K562 (cell line): ENCODE data around the gene SERPINB12. TPM values are rescaled to one million over a fixed set of nuclear protein-coding genes. Genes with fewer than 3 reads are reported as not detected.

Source experiments
- ATAC-seq: fragments of 200-7000 bp; cut with Tn5 transposase; 3 replicates; pipeline ENCODE4 v1.9.1; 2020; ENCODE audit warnings: moderate library complexity
- BruUV-seq: library from RNA; stranded (reverse); fragments of 400-500 nt; replicated peaks from 2 replicates; lab custom pipeline; 2021; lab: Mats Ljungman, UMichigan
- CTCF ChIA-PET: fragments of 300-600 bp; formaldehyde crosslinking; extraction: SDS; loops from one replicate; lab custom pipeline; 2021; ENCODE audit warnings: low intra/inter-chr PET ratio; lab: Yijun Ruan, JAX
- POLR2A ChIA-PET: fragments of 300-600, 350-650 bp; sonication (Branson Sonifier 250); formaldehyde crosslinking; extraction: SDS; loops from one replicate; lab custom pipeline; 2021; ENCODE audit warnings: antibody characterized with exemption, inconsistent platforms; lab: Yijun Ruan, JAX
- DNase-seq, 4 experiments: peaks; one replicate each; pipeline versions ENCODE4 v3.0.0 to v3.0.0-alpha.2; 2011 to 2018; ENCODE audit warnings: low spot score in 3 of 4, mixed read lengths in 3 of 4; ENCODE audit errors: extremely low read depth in 1 of 4
- FAIRE-seq: peaks from 2 replicates; lab custom pipeline; 2011; peaks lifted over from hg19 to GRCh38; lab: Jason Lieb, UNC
- H2AFZ ChIP-seq: 2 replicates; pipeline ENCODE4 v1.6.0; 2011; ENCODE audit warnings: low read depth, low read length, control low read depth, inconsistent platforms
- H3K27ac ChIP-seq: fragments of 200-600 bp; 3 replicates; pipeline ENCODE4 v1.8.0; 2011; ENCODE audit warnings: low read depth, mild to moderate bottlenecking, control low read depth, inconsistent platforms, low read length, moderate library complexity, mixed read lengths; ENCODE audit errors: extremely low read depth
- H3K27me3 ChIP-seq, 2 experiments: fragments of 300-600 bp in 1 of 2; 2 replicates in 1 of 2; 3 replicates in 1 of 2; pipeline versions ENCODE4 v1.6.0 to v1.8.0; 2011; ENCODE audit warnings: inconsistent platforms in 2 of 2, low read length in 2 of 2, mild to moderate bottlenecking in 1 of 2, mixed read lengths in 1 of 2, moderate library complexity in 1 of 2; ENCODE audit not compliant: control insufficient read depth in 2 of 2, insufficient read depth in 2 of 2
- H3K36me3 ChIP-seq: fragments of 300-600 bp; 3 replicates; pipeline ENCODE4 v1.8.0; 2011; ENCODE audit warnings: mild to moderate bottlenecking, low read length, inconsistent platforms; ENCODE audit not compliant: control insufficient read depth, insufficient read depth
- H3K4me1 ChIP-seq, 2 experiments: fragments of 200-600 bp in 1 of 2; replicated peaks in 1 of 2; 2 replicates in 1 of 2; 3 replicates in 1 of 2; pipeline versions ENCODE4 v1.5.1 to v1.8.0; 2011; ENCODE audit warnings: inconsistent platforms in 2 of 2, low read length in 2 of 2, mild to moderate bottlenecking in 1 of 2, mixed read lengths in 1 of 2, moderate library complexity in 1 of 2; ENCODE audit not compliant: control insufficient read depth in 2 of 2, insufficient read depth in 2 of 2
- H3K4me2 ChIP-seq: 2 replicates; pipeline ENCODE4 v1.6.1; 2011; ENCODE audit warnings: low read length, control low read depth, inconsistent platforms, mixed read lengths; ENCODE audit not compliant: insufficient read depth
- H3K4me3 ChIP-seq: fragments of 200-600 bp; sonication (generic), shearing (Covaris generic); 2 replicates; pipeline ENCODE4 v1.5.1; 2016; ENCODE audit warnings: control low read depth, inconsistent platforms
- H3K79me2 ChIP-seq: fragments of 200-600 bp; 3 replicates; pipeline ENCODE4 v1.8.0; 2011; ENCODE audit warnings: low read length, inconsistent platforms; ENCODE audit not compliant: control insufficient read depth, insufficient read depth
- H3K9ac ChIP-seq, 2 experiments: 2 replicates each; pipeline versions ENCODE4 v1.6.0 to v1.6.1; 2011; ENCODE audit warnings: low read depth in 2 of 2, low read length in 2 of 2, control low read depth in 1 of 2, inconsistent platforms in 1 of 2, mild to moderate bottlenecking in 1 of 2, mixed read lengths in 1 of 2; ENCODE audit not compliant: insufficient read depth in 1 of 2
- H3K9me1 ChIP-seq: one replicate; pipeline ENCODE4 v1.6.0; 2011; ENCODE audit warnings: inconsistent platforms, mild to moderate bottlenecking, low read length, moderate library complexity; ENCODE audit not compliant: control insufficient read depth, insufficient read depth
- H3K9me3 ChIP-seq: replicated peaks from 2 replicates; pipeline ENCODE4 v1.5.1; 2011; ENCODE audit warnings: low read depth, low read length, inconsistent platforms; ENCODE audit not compliant: control insufficient read depth, insufficient read depth
- H4K20me1 ChIP-seq: replicated peaks from 2 replicates; pipeline ENCODE4 v1.6.1; 2011; ENCODE audit warnings: low read length, inconsistent platforms, mixed read lengths; ENCODE audit not compliant: control insufficient read depth, insufficient read depth
- FOXP1 ChIP-seq: sonication (generic); formaldehyde crosslinking; IDR thresholded peaks from 2 replicates; pipeline ENCODE4 v1.8.0; 2022; ENCODE audit warnings: mild to moderate bottlenecking, missing genetic modification reagents
- IRF9 ChIP-seq: fragments of 450-650 bp; IDR thresholded peaks from 2 replicates; pipeline ENCODE4 v1.6.1; 2016; ENCODE audit warnings: missing biosample characterization, missing genetic modification characterization
- KLF13 ChIP-seq: fragments of 450-650 bp; IDR thresholded peaks from 2 replicates; pipeline ENCODE4 v1.6.1; 2016; ENCODE audit warnings: missing genetic modification characterization, low read depth, mild to moderate bottlenecking, missing compliant biosample characterization, moderate library complexity, borderline replicate concordance
- MEF2D ChIP-seq: conservative IDR thresholded peaks from 2 replicates; pipeline ENCODE4 v1.6.1; 2016; ENCODE audit warnings: low read depth, missing genetic modification characterization, missing compliant biosample characterization
- NFE2 ChIP-seq: IDR thresholded peaks from 2 replicates; pipeline ENCODE4 v1.6.1; 2014; ENCODE audit warnings: antibody characterized with exemption, low read depth
- NFXL1 ChIP-seq: fragments of 450-650 bp; formaldehyde crosslinking; IDR thresholded peaks from 2 replicates; pipeline ENCODE4 v1.4.0; 2021; ENCODE audit warnings: mild to moderate bottlenecking
- PREB ChIP-seq: sonication (generic); formaldehyde crosslinking; IDR thresholded peaks from 2 replicates; pipeline ENCODE4 v1.8.1; 2023; ENCODE audit warnings: mild to moderate bottlenecking, missing genetic modification reagents
- TRIM24 ChIP-seq, 2 experiments: fragments of 450-650 bp; IDR thresholded peaks; 2 replicates each; pipeline ENCODE4 v1.6.1; 2016
- ZBTB2 ChIP-seq: fragments of 450-650 bp; IDR thresholded peaks from 2 replicates; pipeline ENCODE4 v1.6.1; 2016; ENCODE audit warnings: antibody characterized with exemption
- ZBTB49 ChIP-seq: sonication (generic); formaldehyde crosslinking; IDR thresholded peaks from 2 replicates; pipeline ENCODE4 v1.8.0; 2022; ENCODE audit warnings: missing genetic modification reagents, mild to moderate bottlenecking, borderline replicate concordance
- ZNF174 ChIP-seq: fragments of 250-450 bp; sonication (Bioruptor Pico); IDR thresholded peaks from 2 replicates; pipeline ENCODE4 v1.4.0; 2020; ENCODE audit warnings: mild to moderate bottlenecking
- ZNF316 ChIP-seq: fragments of 450-650 bp; IDR thresholded peaks from 2 replicates; pipeline ENCODE4 v1.6.1; 2016
- WGBS: fragments of 100-300 bp; shearing (Covaris generic); methylation state at CpG from one replicate; pipeline ENCODE4 v1.1.6; 2016; ENCODE audit warnings: low coverage, mixed read lengths; ENCODE audit not compliant: insufficient coverage; ENCODE audit errors: missing lambda C conversion rate; 5-methylcytosine and 5-hydroxymethylcytosine counted together
- in situ Hi-C: fragments of 300-500 bp; cut with MboI; formaldehyde crosslinking; loops from 4 replicates; pipeline ENCODE4 v1.15.0; 2018; ENCODE audit warnings: inconsistent platforms, mixed read lengths
- intact Hi-C: fragments of 100-400 bp; cut with micrococcal nuclease; formaldehyde crosslinking; loops from 2 replicates; pipeline ENCODE4 v1.14.2; 2022
- polyA plus RNA-seq, 8 experiments: library from polyadenylated mRNA; depleted of rRNA in 4 of 8; stranded (reverse) in 5 of 8; unstranded in 3 of 8; fragments of >200 nt; fragmentation: Nextera tagmentation in 2 of 8; fragmentation: Illumina TruSeq in 1 of 8; extraction: Ambion mirVana in 2 of 8; extraction: Trizol in 1 of 8; gene quantifications; 2 replicates each; pipeline versions ENCODE4 v1.2.1 to v1.2.3, GENCODE V29; 2011 to 2014; ENCODE audit warnings: inconsistent platforms in 1 of 8, missing spikeins in 1 of 8
- total RNA-seq, 7 experiments: library from RNA; depleted of rRNA in 6 of 7; stranded (reverse); fragments of >200 nt in 6 of 7; fragmentation: Illumina TruSeq in 2 of 7; extraction: Trizol in 2 of 7; gene quantifications; 2 replicates each; pipeline versions ENCODE4 v1.2.1 to v1.2.3, GENCODE V29; 2011 to 2021; ENCODE audit warnings: low replicate concordance in 1 of 7

Gene SERPINB12
- total and polyA plus RNA-seq, 9 of the 15 experiments (the other 6 are each of a cell fraction or from before 2014, with no cell fraction given) = not detected

- FAIRE-seq (no peak), DNase-seq (no peak), ATAC-seq (no peak)
- POLR2A ChIA-PET = no interaction called here
- Histone ChIP-seq H3K4me2 (no peak overlapping the region), H3K9ac (no peak overlapping the region), H3K36me3 (no peaks in the 10 kb centered on the region), H2AFZ (no peak overlapping the region), H4K20me1 (no peaks in the 10 kb centered on the region), H3K27ac (no peak overlapping the region), H3K4me1 (no peaks in the 10 kb centered on the region), H3K9me1 (no peaks in the 10 kb centered on the region), H3K79me2 (no peaks in the 10 kb centered on the region), H3K4me3 (no peak overlapping the region), H3K27me3 (no peaks in the 10 kb centered on the region), H3K9me3 (no peaks in the 10 kb centered on the region)
- in situ Hi-C loops = loop anchor here (25.0 kb wide), 1 partner anchor 464 kb away; no protein-coding TSS in a partner anchor
- 0 out of 2 replicates have a peak, but pooled peaks have one; percentile 6 for TF ChIP-seq NFE2
- TF ChIP-seq ZBTB2 = no peak
- intact Hi-C loops = no loop called here
- WGBS = 0% methylated on average over 4 of the region's 4 CpGs
- BruUV-seq = no TSS peak
- CTCF ChIA-PET = no interaction called here
Measured at GRCh38 chr18:63523660-63524059, 18.5 kb upstream of the SERPINB12 start.

GRCh38 chr18:63527251-63527650 lies 14.9 kb upstream of the SERPINB12 start:
- intact Hi-C loops = no loop called here
- CTCF ChIA-PET = no interaction called here
- H3K9me3 ChIP-seq = no peaks in the 10 kb centered on the region
- no peaks in the 10 kb centered on the region for H3K79me2 ChIP-seq
- FAIRE-seq (no peak), DNase-seq (no peak), ATAC-seq (no peak)
- no peaks in the 10 kb centered on the region for H3K9me1 ChIP-seq
- H3K4me1 ChIP-seq = no peaks in the 10 kb centered on the region
- H4K20me1 ChIP-seq = no peaks in the 10 kb centered on the region
- H3K4me2 ChIP-seq = no peak overlapping the region
- H3K27me3 ChIP-seq = no peaks in the 10 kb centered on the region
- H3K9ac ChIP-seq = no peak overlapping the region
- H3K36me3 ChIP-seq = no peaks in the 10 kb centered on the region
- no peak overlapping the region for H3K27ac ChIP-seq
- in situ Hi-C loops = no loop called here
- POLR2A ChIA-PET = no interaction called here
- H3K4me3 ChIP-seq = no peak overlapping the region
- no TSS peak for BruUV-seq
- no peak overlapping the region for H2AFZ ChIP-seq
- TF ChIP-seq KLF13 (tag) (no peak), ZNF316 (no peak), IRF9 (tag) (no peak), FOXP1 (CRISPR knock-in tag) (no peak), NFXL1 (CRISPR knock-in tag) (no peak), ZBTB49 (CRISPR knock-in tag) (no peak), ZNF174 (no peak), MEF2D (tag) (no peak), PREB (CRISPR knock-in tag) (no peak), TRIM24 (IDR thresholded peaks at IDR 0.05) (no peak)
